Bronchial smooth muscle cell (primary cell): ENCODE results near the gene PHF2. TPM values are rescaled to one million over a fixed set of nuclear protein-coding genes. Genes with fewer than 3 reads are reported as not detected.

Experiments used
- total RNA-seq: library from RNA; depleted of rRNA; stranded (reverse); fragments of >200 nt; gene quantifications from 2 replicates; pipeline ENCODE4 v1.2.1, GENCODE V29; 2014

PHF2 gene
- total RNA-seq = 10.6 and 10.8 TPM in 2 replicates

GRCh38 chr9:93576258-93577077 is at the start of gene PHF2:
Gene PHF2, plus strand, starts transcription at chr9:93576584. Its CDS starts 190 bp downstream, at chr9:93576774.

Other genes with a start within 250 kb of the PHF2 start
- gene FAM120A, start 124.9 kb upstream of the PHF2 start, total RNA-seq = 70.7 and 72.5 TPM in 2 replicates
- gene FAM120AOS, start 123.0 kb upstream of the PHF2 start, total RNA-seq = 16.7 and 18.6 TPM in 2 replicates